ENCODE data around the gene SLC7A5. TPM values are rescaled to one million over a fixed set of nuclear protein-coding genes. Genes with fewer than 3 reads are reported as not detected.
A peak's percentile ranks its signal among the peaks of the same experiment; 100 is the strongest.
"Not testable (repeated sequence)": the region's sequence is repeated elsewhere in the genome, so short reads cannot be mapped to it uniquely, and the experiment has no call there.

Gene SLC7A5
- polyA plus RNA-seq, 3 donors from 2014 or later = 2.6 to 7.3 (median 4.2) TPM

DNA sequence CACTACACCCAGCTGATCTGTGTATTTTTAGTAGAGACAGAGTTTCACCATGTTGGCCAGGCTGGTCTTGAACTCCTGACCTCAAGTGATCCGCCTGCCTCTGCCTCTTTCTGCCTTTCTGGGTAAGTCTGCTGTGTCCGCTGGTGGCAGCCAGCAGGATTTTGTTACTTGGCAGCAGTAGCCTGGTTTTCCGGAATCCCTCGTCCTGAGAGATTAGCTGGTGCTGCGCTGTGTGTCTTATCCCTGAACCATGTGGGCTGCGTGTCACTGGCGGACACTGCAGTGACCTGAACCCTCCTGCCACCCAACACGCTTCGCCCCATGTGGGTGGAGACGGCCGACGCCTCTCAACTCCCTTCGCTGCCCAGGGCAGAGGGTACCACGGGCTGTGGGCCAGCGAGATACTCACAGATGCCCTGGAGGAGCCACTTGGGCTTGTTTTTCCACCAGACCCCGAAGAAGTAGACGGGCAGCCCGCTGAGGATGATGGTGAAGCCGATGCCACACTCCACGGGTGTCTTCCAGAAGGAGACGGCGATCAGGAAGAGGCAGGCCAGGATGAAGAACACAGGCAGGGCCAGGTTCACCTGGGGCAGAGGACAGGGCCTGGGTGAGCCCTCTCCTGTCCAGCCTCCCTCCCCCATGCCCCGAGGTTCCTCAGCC is 35.2 kb downstream of the SLC7A5 start:
- peaks cover 0 to 5% (median 0%) of the 10 kb centered on the region in 3 donors for H3K36me3 Mint-ChIP-seq
- peaks cover 4 to 52% (median 10%) of the 10 kb centered on the region in 3 donors for H3K27me3 Mint-ChIP-seq (ENCODE audit: low read depth in 3 of 3)
- H3K4me1 Mint-ChIP-seq = no peaks in the 10 kb centered on the region
- H3K9me3 Mint-ChIP-seq = no peaks in the 10 kb centered on the region
- no peak overlapping the region for H3K4me3 Mint-ChIP-seq
- no peak overlapping the region for H3K27ac Mint-ChIP-seq
- DNase-seq = no peak

GRCh38 chr16:87833548-87833947 is 35.8 kb downstream of the SLC7A5 start:
- DNase-seq = no peak
- no peaks in the 10 kb centered on the region for H3K4me1 Mint-ChIP-seq
- H3K4me3 Mint-ChIP-seq = no peak overlapping the region
- peaks cover 0 to 5% (median 0%) of the 10 kb centered on the region in 3 donors for H3K36me3 Mint-ChIP-seq
- H3K27me3 Mint-ChIP-seq (ENCODE audit: low read depth in 3 of 3) = peaks cover 4 to 51% (median 10%) of the 10 kb centered on the region in 3 donors
- no peak overlapping the region for H3K27ac Mint-ChIP-seq
- H3K9me3 Mint-ChIP-seq = no peaks in the 10 kb centered on the region

DNA sequence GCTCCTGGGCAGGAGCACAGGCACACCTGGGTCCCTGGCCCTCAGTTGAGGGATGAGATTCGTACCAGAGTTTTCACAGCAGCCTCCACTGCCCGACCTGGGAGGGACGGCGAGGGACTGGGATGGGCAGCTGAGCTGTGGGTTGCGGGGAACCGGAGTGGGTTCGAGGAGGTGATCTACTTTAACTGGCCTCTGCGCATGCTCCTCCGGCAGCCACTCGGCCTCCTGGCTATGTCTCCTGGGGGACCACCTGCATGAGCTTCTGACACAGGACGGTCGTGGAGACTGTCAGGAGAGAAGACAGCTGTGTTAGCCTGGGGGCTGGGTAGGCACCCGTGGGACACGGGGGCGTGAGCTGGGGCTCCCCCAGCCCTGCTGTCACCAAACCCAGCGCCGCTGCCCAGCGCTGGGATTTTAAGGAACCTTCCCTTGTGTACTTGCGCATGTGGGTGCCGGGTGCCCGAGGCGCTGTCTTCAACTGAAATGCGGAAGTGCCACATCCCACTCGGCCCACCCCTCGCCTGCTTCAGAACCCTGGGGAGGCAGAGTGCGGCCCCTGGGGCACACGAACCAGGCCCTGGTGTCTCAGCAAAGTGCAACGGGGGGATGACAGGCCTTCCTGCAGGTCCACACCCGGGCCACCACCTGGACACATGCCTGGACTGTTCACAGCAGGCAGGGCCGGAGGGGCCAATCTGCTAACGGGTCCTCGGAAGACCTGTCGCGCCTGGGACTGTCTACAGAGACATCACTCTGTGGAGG is 36.4 kb downstream of the SLC7A5 start:
- Mint-ChIP-seq H3K4me1 (no peaks in the 10 kb centered on the region), H3K36me3 (peaks cover 0 to 5% (median 0%) of the 10 kb centered on the region in 3 donors), H3K9me3 (no peaks in the 10 kb centered on the region), H3K27me3 (ENCODE audit: low read depth in 3 of 3) (peaks cover 4 to 50% (median 10%) of the 10 kb centered on the region in 3 donors), H3K27ac (no peak overlapping the region), H3K4me3 (no peak overlapping the region)
- DNase-seq = no peak

GRCh38 chr16:87832137-87832527 is 37.2 kb downstream of the SLC7A5 start:
- Mint-ChIP-seq H3K4me1 (no peaks in the 10 kb centered on the region), H3K9me3 (no peaks in the 10 kb centered on the region), H3K36me3 (peaks cover 0 to 5% (median 0%) of the 10 kb centered on the region in 3 donors), H3K27me3 (ENCODE audit: low read depth in 3 of 3) (peaks cover 6 to 45% (median 13%) of the 10 kb centered on the region in 3 donors), H3K4me3 (no peak overlapping the region), H3K27ac (no peak overlapping the region)
- DNase-seq = no peak

DNA sequence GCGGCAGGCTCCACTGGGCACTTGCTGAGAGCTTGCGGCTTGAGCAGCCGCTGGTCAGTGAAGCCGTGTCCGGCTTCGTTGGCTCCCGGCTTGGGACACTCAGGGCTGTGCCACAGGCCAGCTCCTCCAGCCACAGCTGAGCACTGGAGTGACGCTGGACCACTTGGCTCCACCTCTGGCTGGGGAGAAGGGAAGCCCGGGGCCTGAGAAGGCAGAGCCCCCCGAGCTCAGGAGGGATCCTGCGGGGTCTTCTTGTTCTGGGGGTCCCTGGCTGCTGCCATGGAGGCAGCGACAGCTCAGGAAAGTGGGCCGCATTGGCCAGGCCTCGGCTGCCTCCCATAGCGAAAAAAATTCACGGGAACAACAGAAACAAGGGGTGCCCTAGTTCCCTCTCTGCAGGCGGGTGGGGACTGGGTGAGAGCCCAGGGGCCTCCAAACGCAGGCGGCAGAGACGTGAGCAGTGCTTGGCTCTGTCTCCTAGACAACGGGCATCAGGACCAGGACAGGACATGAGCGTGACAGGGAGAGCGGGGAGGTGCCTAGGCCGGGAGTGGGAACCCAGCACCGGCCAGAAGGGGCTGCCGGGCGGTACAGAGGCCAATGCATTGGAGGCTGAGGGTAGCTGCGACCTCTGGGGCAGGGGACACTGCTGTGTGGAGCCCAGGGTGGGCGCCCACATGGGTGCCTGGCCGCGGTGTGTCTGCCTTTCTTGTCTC is 37.7 kb downstream of the SLC7A5 start:
- no peak for DNase-seq
- H3K4me1 Mint-ChIP-seq = no peaks in the 10 kb centered on the region
- no peaks in the 10 kb centered on the region for H3K9me3 Mint-ChIP-seq
- H3K36me3 Mint-ChIP-seq = peaks cover 0 to 5% (median 0%) of the 10 kb centered on the region in 3 donors
- H3K4me3 Mint-ChIP-seq = no peak overlapping the region
- H3K27me3 Mint-ChIP-seq (ENCODE audit: low read depth in 3 of 3) = peaks cover 6 to 45% (median 13%) of the 10 kb centered on the region in 3 donors
- H3K27ac Mint-ChIP-seq = peak overlapping the region in 1 of 6 donors; percentile 53

DNA sequence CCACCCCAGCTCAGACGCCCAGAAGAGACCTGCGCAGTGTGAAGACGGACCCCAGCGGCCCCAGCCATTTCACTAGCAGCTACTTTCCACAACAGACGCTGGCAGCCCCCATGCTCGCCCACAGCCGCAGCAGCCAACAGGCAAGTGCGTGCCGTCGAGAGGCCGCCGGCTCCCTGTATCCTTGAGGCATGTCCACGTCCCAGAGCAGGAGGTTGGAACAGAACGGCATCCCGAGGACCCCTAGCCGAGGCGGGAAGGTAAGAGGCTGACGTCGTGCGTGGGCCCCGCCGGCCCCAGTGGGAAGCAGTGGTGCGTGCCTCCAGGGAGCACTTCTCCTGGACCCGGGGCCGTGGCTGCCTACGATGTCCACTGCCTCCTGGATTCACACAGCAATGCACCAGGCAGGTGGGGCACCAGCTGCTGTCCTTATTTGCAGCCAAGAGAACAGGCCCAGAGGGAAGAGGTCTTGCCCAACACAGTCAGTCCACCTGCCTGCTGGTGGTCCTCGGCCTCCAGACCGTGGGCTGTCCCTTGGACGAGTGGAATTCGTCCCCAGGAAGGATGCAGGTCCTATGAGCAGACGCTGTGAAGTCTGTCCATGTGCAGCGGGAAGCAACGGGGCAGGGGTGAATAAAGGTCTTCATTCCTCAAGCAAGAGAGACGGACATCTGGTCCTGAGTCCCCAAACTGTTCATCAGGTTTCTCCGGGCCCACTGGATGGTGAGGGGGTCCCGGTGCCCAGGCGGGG is 38.5 kb downstream of the SLC7A5 start:
- H3K27me3 Mint-ChIP-seq (ENCODE audit: low read depth in 3 of 3) = peaks cover 6 to 45% (median 13%) of the 10 kb centered on the region in 3 donors
- no peak for DNase-seq
- H3K4me3 Mint-ChIP-seq = no peak overlapping the region
- H3K27ac Mint-ChIP-seq = no peak overlapping the region
- H3K9me3 Mint-ChIP-seq = no peaks in the 10 kb centered on the region
- H3K36me3 Mint-ChIP-seq = peaks cover 0 to 5% (median 0%) of the 10 kb centered on the region in 3 donors
- no peaks in the 10 kb centered on the region for H3K4me1 Mint-ChIP-seq

GRCh38 chr16:87829988-87830672 is 39.2 kb downstream of the SLC7A5 start:
- no peaks in the 10 kb centered on the region for H3K9me3 Mint-ChIP-seq
- no peak overlapping the region for H3K4me3 Mint-ChIP-seq
- H3K27me3 Mint-ChIP-seq (ENCODE audit: low read depth in 3 of 3) = peaks cover 6 to 41% (median 13%) of the 10 kb centered on the region in 3 donors
- peak overlapping the region in 1 of 6 donors; percentile 59 for H3K27ac Mint-ChIP-seq
- peaks cover 0 to 5% (median 0%) of the 10 kb centered on the region in 3 donors for H3K36me3 Mint-ChIP-seq
- DNase-seq = no peak
- no peaks in the 10 kb centered on the region for H3K4me1 Mint-ChIP-seq

- H3K27ac Mint-ChIP-seq = peak overlapping the region in 1 of 6 donors; percentile 59
Measured at GRCh38 chr16:87829622-87829980, 39.7 kb downstream of the SLC7A5 start.

GRCh38 chr16:87828907-87829621 is 40.2 kb downstream of the SLC7A5 start:
- DNase-seq = no peak
- Mint-ChIP-seq H3K4me1 (no peaks in the 10 kb centered on the region), H3K27ac (no peak overlapping the region), H3K4me3 (no peak overlapping the region), H3K9me3 (no peaks in the 10 kb centered on the region), H3K27me3 (ENCODE audit: low read depth in 3 of 3) (peaks cover 6 to 40% (median 13%) of the 10 kb centered on the region in 3 donors), H3K36me3 (peaks cover 0 to 5% (median 0%) of the 10 kb centered on the region in 3 donors)

More at GRCh38 chr16:87829622-87829980, 39.7 kb downstream of the SLC7A5 start:
- no peak overlapping the region for H3K4me3 Mint-ChIP-seq
- H3K27me3 Mint-ChIP-seq (ENCODE audit: low read depth in 3 of 3) = peaks cover 6 to 38% (median 13%) of the 10 kb centered on the region in 3 donors
- no peak for DNase-seq
- no peaks in the 10 kb centered on the region for H3K4me1 Mint-ChIP-seq
- peaks cover 0 to 5% (median 0%) of the 10 kb centered on the region in 3 donors for H3K36me3 Mint-ChIP-seq
- H3K9me3 Mint-ChIP-seq = no peaks in the 10 kb centered on the region

GRCh38 chr16:87828071-87828906 is 41.0 kb downstream of the SLC7A5 start:
- Mint-ChIP-seq H3K9me3 (no peaks in the 10 kb centered on the region), H3K27me3 (ENCODE audit: low read depth in 3 of 3) (peaks cover 6 to 38% (median 10%) of the 10 kb centered on the region in 3 donors), H3K27ac (no peak overlapping the region), H3K4me1 (no peaks in the 10 kb centered on the region), H3K4me3 (no peak overlapping the region), H3K36me3 (peaks cover 0 to 5% (median 0%) of the 10 kb centered on the region in 3 donors)
- DNase-seq = no peak

DNA sequence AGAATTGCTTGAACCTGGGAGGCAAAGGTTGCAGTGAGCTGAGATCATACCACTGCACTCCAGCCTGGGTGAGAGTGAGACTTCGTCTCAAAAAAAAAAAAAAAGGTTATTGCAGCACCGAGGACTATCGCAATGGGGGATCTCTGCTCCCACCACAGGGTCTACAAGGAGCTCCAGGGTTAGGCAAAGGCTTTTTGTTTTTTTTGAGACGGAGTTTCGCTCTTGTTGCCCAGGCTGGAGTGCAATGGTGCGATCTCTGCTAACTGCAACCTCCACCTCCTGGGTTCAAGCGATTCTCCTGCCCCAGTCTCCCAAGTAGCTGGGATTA is 41.8 kb downstream of the SLC7A5 start:
- H3K4me3 Mint-ChIP-seq = not testable (repeated sequence)

More for the DNA sequence above, 41.8 kb downstream of the SLC7A5 start:
- not testable (repeated sequence) for DNase-seq, H3K36me3 Mint-ChIP-seq, H3K9me3 Mint-ChIP-seq, H3K27ac Mint-ChIP-seq, H3K4me1 Mint-ChIP-seq
- peaks cover 6 to 34% (median 9%) of the 10 kb centered on the region in 3 donors for H3K27me3 Mint-ChIP-seq (ENCODE audit: low read depth in 3 of 3)
